H4 (cell line): ENCODE data around the gene SLC33A1. TPM values are rescaled to one million over a fixed set of nuclear protein-coding genes. Genes with fewer than 3 reads are reported as not detected.
A peak's percentile ranks its signal among the peaks of the same experiment; 100 is the strongest.
"Not testable (repeated sequence)": the region's sequence is repeated elsewhere in the genome, so short reads cannot be mapped to it uniquely, and the experiment has no call there.

Experiments used
- DNase-seq: peaks from one replicate; pipeline ENCODE4 v3.0.0-alpha.2; 2015; ENCODE audit warnings: low spot score
- total RNA-seq: library from RNA; depleted of rRNA; stranded (reverse); fragments of >200 nt; shearing (Covaris generic); gene quantifications from 2 replicates; pipeline ENCODE4 v1.2.3, GENCODE V29; 2014

Gene SLC33A1
- total RNA-seq, 1 experiment from 2014 or later, result 45.4 TPM

DNA sequence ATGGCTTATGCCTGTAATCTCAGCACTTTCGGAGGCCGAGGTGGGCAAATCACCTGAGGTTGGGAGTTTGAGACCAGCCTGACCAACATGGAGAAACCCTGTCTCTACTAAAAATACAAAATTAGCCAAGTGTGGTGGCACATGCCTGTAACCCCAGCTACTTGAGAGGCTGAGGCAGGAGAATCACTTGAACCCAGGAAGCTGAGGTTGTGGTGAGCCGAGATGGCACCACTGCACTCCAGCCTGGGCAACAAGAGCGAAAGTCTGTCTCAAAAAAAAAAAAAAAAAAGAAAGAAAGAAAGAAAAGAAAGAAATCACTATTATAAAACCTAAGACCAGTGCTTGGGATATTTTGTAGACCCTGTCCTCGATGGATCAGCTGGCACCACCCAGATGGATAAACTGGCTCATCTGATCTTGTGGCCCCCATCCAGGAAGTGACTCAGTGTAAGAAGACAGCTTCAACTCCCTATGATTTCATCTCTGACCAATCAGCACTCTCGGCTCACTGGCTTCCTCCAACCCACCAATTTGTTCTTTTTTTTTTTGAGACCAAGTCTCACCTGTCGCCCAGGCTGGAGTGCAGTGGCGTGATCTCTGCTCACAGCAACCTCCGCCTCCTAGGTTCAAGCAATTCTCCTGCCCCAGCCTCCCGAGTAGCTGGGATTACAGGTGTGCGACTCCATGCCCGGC, 8.2 kb upstream of the SLC33A1 start:
- peak; percentile 76 for DNase-seq

DNA sequence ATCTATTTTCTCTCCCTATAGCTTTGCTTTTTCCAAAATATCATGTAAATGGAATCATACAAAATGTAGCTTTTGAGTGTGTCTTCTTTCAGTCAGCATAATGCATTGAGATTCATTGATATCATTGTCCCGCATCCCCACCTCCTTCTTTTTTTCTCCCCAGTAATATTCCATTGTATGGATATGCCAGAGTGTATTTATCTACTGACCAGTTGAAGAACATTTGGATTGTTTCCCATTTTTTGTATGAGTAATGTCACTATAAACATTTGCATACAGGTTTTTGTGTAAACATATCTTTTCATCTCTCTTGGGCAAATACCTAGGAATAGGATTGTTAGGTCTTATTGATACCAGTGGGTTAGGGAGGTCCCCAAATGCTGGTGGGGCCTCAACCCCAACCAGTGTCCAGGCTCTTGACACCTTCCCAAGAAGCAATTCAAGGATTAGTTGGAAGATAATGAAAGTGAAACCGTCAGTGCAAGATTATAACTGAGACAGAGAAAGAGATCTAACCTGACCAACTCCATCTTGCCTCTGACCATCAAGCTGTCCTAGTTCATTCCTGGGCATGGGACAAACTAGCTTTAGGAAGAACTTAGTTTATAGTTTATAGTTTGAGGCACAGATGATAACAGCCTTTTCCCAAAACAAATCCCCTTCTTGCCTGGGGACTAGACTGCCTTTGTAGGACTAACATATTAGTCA, 7.4 kb upstream of the SLC33A1 start:
- no peak for DNase-seq

DNA sequence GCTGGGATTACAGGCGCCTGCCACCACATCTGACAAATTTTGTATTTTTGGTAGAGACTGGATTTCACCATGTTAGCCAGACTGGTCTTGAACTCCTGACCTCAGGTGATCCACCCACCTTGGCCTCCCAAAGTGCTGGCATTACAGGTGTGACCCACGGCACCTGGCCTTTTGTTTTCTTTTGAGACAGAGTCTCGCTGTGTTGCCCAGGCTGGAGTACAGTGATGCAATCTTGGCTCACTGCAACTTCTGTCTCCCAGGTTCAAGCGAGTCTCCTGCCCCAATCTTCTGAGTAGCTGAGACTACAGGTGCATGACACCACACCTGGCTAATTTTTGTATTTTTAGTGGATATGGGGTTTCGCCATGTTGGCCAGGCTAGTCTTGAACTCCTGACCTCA, 6.2 kb upstream of the SLC33A1 start:
- not testable (repeated sequence) for DNase-seq

DNA sequence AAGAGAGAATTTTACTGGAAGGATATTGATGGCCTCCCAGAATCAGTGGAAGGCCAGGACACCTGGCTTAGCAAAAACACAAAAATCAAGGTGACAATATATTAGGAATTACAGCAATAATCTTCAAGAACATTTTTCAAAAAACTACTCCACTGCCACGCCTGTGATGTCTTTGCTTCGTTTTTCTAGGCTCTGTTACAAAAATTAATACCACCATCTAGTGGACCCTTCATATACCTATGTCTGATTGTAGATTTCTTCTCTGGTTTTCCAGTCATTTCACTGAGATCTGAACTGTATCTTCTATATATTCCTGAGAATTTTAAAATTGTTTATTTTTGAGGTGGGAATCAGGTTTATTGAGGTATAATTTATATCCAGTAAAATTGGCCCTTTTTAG, 5.6 kb upstream of the SLC33A1 start:
- DNase-seq, result peak; percentile 24

DNA sequence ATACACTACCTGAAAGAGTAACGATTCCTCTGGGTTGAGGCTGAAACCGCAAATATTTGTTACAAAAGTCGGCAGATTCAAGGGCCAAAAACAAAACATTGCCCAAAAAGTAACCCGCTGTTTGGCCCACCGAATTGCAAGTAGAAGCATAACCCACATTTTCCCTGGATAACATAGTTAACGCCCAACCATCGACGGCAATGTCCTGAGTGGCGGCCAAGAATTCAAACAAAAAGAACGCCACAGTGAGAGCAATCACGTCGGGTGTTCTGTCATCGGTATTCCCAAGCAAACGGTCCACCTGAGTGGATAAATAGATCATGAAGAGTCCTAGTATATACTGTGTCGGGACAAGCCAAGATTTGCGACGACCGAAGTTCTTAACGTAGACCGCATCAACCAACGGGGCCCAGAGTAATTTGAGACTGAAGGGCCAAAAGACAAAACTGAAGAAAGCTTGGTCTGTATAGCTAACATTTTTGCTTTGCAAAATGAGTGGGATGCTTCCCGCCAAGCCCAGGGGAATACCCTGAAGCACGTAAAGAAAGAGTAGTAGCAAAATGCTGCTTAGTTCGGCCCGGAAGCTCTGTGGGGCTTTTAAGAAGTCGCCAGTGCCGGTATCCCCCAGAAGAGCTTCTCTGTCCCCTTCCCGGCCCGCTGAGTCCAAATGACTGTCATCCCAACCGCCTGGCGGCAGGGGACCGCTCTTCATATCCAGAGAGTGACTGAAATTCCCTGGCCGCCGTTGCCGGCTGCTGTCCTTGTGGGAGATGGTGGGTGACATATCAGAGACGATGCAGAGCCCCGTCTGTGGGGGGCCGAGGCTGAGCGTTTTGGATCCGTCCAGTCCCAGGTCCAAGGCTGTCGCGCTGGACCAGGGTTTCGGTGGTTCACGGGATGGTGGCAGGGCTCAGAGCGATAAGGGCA, 750 bp downstream of the SLC33A1 start:
- no peak for DNase-seq

DNA sequence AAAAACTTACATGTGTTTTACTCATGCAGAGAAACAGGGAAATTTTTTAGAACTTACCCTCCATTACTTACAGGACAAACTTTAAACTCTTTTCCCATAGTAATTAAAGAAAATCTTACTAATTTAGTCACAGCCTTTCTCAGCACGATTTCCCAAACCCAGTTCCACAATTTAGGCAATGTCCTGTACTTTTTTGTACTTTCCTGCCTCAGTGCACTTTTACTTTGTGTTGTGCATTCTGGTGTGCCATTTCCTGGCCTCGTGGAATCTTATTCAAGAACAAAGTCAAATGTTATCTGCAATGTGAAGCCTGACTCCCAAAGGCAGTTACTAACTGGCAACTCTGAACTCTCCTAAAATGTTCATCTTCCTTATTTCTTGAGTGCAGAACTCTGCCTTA, 1.9 kb downstream of the SLC33A1 start:
- no peak for DNase-seq

DNA sequence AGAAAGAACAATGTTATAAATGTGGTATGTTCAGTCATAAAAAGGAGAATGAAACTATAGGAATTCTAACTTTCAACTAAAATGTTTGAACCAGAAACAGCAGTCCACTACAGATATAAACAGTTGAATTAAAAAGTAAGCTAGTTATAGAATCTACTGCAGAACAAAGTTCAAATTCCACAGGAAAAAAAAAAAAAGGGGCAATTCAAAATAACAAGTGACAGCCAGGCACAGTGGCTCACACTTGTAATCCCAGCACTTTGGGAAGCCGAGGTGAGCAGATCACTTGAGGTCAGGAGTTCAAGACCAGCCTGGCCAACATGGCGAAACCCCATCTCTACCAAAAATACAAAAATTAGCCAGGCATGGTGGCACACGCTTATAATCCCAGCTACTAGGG, 4.8 kb downstream of the SLC33A1 start:
- DNase-seq, result not testable (repeated sequence)

DNA sequence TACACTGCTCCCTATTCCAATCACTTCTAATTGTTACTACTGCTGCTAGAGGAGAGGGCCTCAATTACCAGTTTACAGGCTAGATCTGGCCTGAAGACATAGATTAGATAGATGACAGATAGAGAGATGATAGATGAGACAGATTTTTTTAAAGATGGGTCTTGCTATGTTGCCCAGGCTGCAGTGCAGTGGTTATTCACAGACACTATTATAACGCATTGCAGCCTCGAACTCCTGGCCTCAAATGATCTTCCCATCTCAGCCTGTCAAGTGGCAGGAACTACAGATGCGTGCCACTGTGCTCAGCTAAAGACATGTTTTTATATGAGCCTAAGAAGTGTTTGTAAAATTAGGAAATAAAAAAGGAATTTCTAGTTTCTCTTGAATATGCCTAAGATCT, 6.2 kb downstream of the SLC33A1 start:
- DNase-seq, result no peak

DNA sequence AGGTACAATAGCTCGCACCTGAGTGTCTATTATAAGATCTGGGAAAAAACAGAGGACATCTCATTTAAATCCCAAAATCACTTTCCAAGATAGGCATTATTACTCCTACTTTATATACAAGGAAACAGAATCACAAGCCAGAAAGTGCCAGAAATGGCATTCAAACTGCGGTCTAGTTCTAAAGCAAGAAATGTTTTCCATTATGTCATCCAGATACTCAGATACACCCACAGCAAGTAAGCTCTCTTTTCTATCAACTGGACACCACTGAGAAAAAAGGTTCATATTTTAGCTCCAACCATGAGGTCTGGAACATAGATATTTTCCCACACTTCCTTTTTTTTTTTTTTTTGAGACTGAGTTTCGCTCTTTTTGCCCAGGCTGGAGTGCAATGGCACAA, 8.1 kb downstream of the SLC33A1 start:
- no peak for DNase-seq

DNA sequence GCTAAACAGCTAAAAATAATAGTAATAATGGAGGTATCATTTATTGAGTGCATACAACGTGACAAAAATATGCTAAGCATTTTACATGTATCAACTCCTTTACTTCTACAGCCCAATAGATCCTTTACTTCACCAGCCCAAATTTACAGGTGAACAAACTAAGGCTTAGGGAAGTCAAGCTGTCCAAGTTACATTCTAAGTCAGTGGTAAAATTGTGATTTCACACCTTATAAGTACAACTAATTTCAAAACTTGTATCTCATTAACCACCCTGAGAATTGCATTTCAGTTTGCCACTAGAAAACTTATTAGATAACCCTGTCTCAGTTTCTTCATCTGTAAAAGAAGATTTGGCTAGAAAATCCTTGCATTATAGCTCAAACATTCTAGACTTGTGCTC, 10.7 kb downstream of the SLC33A1 start:
- no peak for DNase-seq

DNA sequence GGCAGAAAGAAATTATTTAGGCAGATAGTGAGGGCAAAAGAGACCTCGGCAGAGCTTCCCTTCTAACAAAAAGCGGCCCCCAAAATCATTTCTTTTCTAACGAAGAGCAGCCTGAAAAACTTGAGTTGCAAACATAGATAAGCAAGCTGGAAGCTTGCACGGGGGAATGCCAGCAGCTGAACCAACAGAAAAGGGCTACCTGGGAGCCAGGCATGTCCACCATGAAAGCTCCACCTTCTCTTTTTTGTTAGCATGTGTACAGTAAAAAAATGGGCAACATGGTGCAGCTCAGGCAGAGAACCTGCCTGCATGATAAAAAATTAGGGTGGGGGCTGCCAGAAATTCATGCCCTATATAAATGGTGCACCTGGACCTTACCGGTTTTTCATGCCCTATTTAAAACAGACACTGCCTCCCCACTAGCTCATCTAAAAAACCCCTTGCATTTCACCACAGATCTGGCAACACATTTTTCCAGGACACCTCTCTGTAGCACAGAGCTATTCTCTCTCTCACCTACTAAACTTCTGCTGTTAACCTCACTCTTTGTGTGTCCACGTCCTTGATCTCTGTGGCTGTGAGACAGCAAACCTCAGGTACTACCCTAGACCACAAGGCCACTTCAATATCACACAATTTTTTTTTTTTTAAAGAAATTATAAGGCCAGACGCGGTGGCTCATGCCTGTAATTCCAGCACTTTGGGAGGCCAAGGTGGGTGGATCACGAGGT, 18.7 kb downstream of the SLC33A1 start:
- no peak for DNase-seq

DNA sequence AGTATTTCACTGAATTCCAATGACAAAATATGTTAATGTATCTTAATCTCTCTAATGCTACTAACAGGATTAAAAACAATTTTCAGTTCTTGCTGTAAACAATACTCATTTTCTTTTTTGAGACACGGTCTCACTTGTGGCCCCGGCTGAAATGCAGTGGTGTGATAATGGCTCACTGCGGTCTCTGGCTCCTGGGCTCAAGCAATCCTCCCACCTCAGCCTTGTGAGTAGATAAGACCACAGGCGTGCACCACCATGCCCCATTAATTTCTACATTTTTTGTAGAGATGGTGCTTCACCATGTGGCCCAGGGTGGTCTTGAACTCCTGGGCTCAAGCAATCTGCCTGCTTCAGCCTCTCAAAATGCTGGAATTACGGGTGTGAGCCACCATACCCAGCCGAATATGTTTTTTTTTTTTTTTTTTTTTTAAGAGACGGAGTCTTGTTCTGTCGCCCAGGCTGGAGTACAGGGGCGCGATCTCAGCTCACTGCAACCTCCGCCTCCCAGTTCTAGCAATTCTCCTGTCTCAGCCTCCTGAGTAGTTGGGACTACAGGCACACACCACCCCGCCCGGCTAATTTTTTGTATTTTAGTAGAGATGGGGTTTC, 25.6 kb downstream of the SLC33A1 start:
- DNase-seq, result not testable (repeated sequence)

DNA sequence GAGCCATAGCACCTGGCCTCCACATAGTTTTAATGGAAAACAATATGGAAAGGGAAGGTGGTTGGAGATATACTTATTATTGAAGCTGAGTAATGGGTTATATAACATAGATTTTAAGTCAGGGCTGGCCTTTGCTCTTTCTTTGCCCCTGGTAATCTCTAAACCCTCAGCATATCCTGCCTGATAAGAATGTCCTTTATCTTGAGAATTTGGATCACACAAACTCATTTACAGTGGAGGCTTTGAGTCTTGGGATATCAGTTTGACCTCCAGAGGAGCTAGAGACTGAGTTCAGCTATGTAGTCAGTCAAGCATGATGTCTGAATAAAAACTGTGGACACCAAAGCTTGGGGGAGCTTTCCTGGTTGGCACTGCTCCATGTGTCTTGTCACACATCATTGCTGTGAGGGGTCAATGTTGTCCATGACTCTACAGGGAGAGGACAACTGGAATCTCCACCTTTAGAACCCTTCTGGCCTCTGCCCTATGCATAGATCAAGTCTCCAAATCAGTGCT, 39.1 kb downstream of the SLC33A1 start:
- DNase-seq, result no peak

DNA sequence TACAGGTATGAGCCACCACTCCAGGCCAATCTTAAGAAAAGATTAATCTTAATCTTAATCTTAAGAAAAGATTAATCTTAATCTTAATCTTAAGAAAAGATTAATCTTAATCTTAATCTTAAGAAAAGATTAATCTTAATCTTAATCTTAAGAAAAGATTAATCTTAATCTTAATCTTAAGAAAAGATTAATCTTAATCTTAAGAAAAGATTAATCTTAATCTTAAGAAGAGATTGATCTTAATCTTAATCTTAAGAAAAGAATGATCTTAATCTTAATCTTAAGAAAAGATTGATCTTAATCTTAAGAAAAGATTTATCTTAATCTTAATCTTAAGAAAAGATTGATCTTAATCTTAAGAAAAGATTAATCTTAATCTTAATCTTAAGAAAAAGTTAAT, 41.0 kb downstream of the SLC33A1 start:
- DNase-seq, result not testable (repeated sequence)

DNA sequence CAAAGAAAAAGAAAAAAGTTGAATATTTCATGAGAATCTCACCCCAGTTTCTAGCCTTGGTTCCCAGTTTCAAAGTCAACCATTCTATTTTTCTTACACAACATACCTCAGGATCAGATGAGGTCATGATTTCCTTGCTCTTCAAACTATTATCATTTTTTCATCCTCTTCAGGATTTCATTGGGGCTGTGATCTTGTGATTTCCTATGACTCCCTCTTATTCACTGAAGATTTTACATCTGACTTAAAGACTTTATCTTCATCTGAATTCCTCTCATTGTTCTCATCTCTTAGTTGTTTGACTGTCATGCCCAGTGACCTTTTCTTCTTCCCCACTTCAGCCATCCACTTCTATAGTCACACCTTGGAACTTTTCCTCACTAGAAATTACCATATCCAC, 45.0 kb downstream of the SLC33A1 start:
- no peak for DNase-seq

DNA sequence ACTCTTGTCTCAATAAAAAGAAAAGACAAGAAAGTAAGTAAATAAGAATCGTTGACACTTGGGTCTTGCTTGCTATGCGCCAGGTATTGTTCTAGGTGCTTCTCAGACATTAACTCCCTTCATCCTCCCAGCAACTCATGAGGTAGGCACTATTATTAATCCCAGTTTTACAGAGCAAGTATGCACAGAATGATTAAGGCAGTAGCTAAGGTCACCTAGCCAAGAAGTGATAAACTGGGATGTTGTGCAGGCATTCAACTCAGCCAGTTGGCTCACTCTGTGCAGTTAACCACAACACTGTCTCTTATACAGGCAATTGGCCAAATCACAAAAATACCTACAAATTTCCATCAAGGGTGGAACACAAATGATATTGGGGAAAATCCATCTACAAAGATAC, 46.4 kb downstream of the SLC33A1 start:
- DNase-seq, result no peak

DNA sequence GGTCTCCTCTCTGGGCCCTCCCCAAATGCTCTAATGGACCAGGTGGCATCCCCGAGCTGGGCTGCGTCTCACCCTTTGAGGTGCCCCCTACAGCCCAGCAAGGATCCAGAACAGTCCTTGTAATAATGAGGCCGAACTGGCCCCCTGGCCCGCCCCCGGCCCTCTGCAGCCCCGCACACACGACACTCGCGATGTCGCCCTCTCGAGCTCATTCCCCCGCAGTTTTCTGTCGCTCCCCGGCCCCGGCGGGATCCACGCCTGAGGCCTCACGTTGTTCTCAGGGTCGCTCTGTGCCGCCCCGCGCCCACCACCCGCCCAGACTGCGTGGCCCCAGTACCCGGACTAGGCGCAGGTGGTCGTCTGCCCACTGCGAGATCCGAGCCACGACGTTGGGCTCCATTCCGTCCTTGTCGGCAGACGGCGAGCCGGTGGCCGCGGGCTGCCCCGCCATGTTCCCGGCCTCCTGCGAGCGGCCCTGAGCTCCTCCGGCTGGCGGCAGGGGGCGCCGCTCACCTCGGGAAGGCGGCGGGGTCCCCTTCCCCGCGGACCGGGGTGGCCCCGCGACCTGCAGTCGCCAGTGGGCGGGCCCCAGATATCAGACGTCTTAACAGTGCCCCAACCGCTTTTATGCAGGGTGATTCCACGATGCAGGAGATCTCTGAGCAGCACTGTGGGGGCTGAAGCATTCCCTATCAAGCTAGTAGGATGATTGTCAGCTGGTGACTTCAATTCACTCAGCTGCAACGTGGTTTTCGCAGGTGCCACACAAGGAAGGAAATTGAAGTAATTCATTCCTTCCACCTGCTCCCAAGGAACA, 48.2 kb downstream of the SLC33A1 start, which contains the start of gene C3orf33:
Gene C3orf33, minus strand, starts transcription at position 477 of the 817 bp plus-strand sequence. Its CDS starts 26 bp downstream, at position 451.
- DNase-seq, result peak; percentile 36

DNA sequence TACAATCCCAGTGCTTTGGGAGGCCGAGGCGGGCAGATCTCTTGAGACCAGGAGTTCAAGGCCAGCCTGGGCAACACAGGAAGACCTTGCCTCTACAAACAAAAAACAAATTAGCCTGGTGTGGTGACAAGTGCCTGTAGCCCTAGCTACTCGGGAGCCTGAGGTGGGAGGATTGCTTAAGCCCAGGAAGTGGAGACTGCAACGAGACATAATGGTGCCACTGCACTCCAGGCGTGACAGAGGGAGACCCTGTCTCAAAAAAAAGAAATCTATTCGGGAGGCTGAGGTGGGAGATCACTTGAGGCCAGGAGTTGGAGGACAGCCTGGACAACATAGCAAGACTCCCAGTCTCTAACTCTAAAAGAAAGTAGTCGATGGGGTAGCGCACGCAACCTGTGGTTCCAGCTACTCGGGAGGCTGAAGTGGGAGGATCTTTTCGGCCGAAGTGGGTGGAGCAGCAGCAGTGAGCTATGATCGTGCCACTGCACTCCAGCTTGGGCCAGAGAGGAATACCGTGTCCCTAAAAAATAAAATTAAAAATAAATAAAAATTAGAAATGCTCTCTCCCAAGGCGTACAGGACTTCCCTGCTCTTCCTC, 48.9 kb downstream of the SLC33A1 start:
- no peak for DNase-seq

DNA sequence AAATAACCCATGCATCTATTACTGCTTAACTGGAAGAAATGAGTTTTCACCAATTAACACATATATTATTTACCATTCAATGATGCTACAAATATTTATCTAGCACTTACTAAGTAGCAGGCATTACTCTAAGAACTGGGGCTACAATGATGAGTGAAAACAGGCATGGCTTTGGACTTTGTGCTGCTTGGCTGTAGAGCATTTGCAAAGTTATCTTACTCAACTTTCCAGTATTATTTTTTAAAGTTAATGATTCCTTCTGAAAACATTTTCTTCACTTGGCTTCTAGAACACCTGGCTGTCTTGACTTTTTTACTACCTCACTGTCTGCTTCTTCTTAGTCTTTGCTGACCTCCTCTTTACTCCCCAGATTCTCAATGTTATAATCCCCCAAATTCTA, 49.9 kb downstream of the SLC33A1 start:
- no peak for DNase-seq

DNA sequence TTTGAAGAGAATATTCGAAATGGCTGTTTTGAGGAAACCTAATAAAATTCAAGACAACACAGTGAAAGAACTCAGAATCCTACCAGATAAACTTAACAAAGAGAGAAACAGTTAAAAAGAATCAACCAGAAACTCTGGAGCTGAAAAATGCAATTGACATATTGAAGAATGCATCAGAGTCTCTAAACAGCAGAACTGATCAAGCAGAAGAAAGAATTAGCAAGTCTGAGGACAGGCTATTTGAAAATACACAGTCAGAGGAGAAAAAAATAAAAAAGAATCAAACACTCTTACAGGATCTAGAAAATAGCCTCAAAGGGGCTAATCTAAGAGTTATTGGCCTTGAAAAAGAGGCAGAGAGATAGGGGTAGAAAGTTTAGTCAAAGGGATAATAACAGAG, 61.7 kb downstream of the SLC33A1 start:
- DNase-seq, result no peak
